Measurements from ENCODE around the gene ZNF219. TPM values are rescaled to one million over a fixed set of nuclear protein-coding genes. Genes with fewer than 3 reads are reported as not detected.
"Not testable (repeated sequence)": the region's sequence is repeated elsewhere in the genome, so short reads cannot be mapped to it uniquely, and the experiment has no call there.

Gene ZNF219
- total and polyA plus RNA-seq, 12 donors: 14.3 to 169 (median 104) TPM

- Histone ChIP-seq H3K4me1 (replicated peaks in 1 of 2) (peaks cover 35 to 62% of the 10 kb centered on the region in 2 donors), H3K36me3 (replicated peaks in 1 of 2) (no peaks in the 10 kb centered on the region), H3K4me3 (no peak within 1 kb of the TSS), H3K9me3 (replicated peaks in 1 of 3) (no peaks in the 10 kb centered on the region), H3K27me3 (no peaks in the 10 kb centered on the region), H3K27ac (peak within 1 kb of the TSS; percentile 9 to 76 (median 65))
- TF ChIP-seq CTCF (IDR thresholded peaks at IDR 0.05) (no peak), POLR2A (IDR thresholded peaks at IDR 0.05) (no peak)
- intact Hi-C loops (cut with DNase I): no loop called here
- DNase-seq: peak; percentile 85 to 93 (median 92)
- 58 to 70% (median 63%) methylated on average over 11 of the region's 11 CpGs for WGBS, 4 donors
These were observed 56.6 kb downstream of the ZNF219 start, which contains the start of gene RNASE7 for GRCh38 chr14:21041676-21042433. Gene RNASE7, plus strand, starts transcription at chr14:21042362. Its CDS starts 631 bp downstream, at chr14:21042993.

GRCh38 chr14:21040941-21041340, 57.5 kb downstream of the ZNF219 start:
- 84 to 91% (median 88%) methylated on average over 3 of the region's 3 CpGs for WGBS, 4 donors
- Histone ChIP-seq H3K27ac (peak overlapping the region; percentile 1 to 76 (median 54)), H3K4me1 (replicated peaks in 1 of 2) (peaks cover 35 to 62% of the 10 kb centered on the region in 2 donors)
- H3K36me3 ChIP-seq (replicated peaks in 1 of 2); intact Hi-C loops (cut with DNase I); H3K27me3 ChIP-seq; H3K4me3 ChIP-seq; DNase-seq; H3K9me3 ChIP-seq (replicated peaks in 1 of 3): not testable (repeated sequence)

GRCh38 chr14:21040370-21040925, 58.0 kb downstream of the ZNF219 start:
- H3K4me1 ChIP-seq (replicated peaks in 1 of 2): peaks cover 35 to 62% of the 10 kb centered on the region in 2 donors

More at GRCh38 chr14:21040370-21040925, 58.0 kb downstream of the ZNF219 start:
- no peaks in the 10 kb centered on the region for H3K9me3 ChIP-seq (replicated peaks in 1 of 3)
- 73 to 80% (median 78%) methylated on average over 8 of the region's 8 CpGs for WGBS, 4 donors
- intact Hi-C loops (cut with DNase I): no loop called here
- H3K36me3 ChIP-seq (replicated peaks in 1 of 2): no peaks in the 10 kb centered on the region
- DNase-seq: no peak
- TF ChIP-seq CTCF (IDR thresholded peaks at IDR 0.05) (peak in 2 of 6 experiments; percentile 9 to 13), POLR2A (IDR thresholded peaks at IDR 0.05) (no peak)
- H3K27me3 ChIP-seq: no peaks in the 10 kb centered on the region
- no peak overlapping the region for H3K4me3 ChIP-seq
- H3K27ac ChIP-seq: peak overlapping the region in 2 of 5 donors; percentile 75 to 81

Small RNA genes within 50 kb of the gene (small RNA-seq; reads per million reads assigned to genes)
- gene RNU6-252P: 0 reads per million in 2 donors

Other genes starting within 250 kb of the ZNF219 start
- under 1 TPM in 2 of 9 donors, not detected in 7; 0.54 to 0.81 TPM for gene RNASE3, start 207.3 kb downstream of the ZNF219 start, total RNA-seq
- 1 to 10 TPM in 1 of 3 donors, under 1 TPM in 2; 0.31 to 1.2 (median 0.64) TPM for gene RNASE3, start 207.3 kb downstream of the ZNF219 start, polyA plus RNA-seq
- 10 to 100 TPM in 3 of 9 donors, 1 to 10 TPM in 4, under 1 TPM in 1, not detected in 1; 0.33 to 16.8 (median 5.5) TPM for gene RNASE2, start 143.2 kb downstream of the ZNF219 start, total RNA-seq
- 10 to 100 TPM in 2 of 3 donors, 1 to 10 TPM in 1; 4.0 to 16.4 (median 12.9) TPM for gene RNASE2, start 143.2 kb downstream of the ZNF219 start, polyA plus RNA-seq
- 100 to 1,000 TPM in 4 of 9 donors, 10 to 100 TPM in 5; 66.2 to 231 (median 93.6) TPM for gene METTL17, start 108.7 kb downstream of the ZNF219 start, total RNA-seq
- gene METTL17, start 108.7 kb downstream of the ZNF219 start, polyA plus RNA-seq: 100 to 1,000 TPM in 2 of 3 donors, 10 to 100 TPM in 1; 86.9 to 202 (median 176) TPM
- gene SLC39A2, start 99.4 kb downstream of the ZNF219 start, total RNA-seq: under 1 TPM in 1 of 9 donors, not detected in 8; 0.29 TPM
- under 1 TPM in 1 of 3 donors, not detected in 2; 0.24 TPM for gene SLC39A2, start 99.4 kb downstream of the ZNF219 start, polyA plus RNA-seq
- gene NDRG2, start 73.6 kb downstream of the ZNF219 start, total RNA-seq: 1,000 to 10,000 TPM in 1 of 9 donors, 100 to 1,000 TPM in 8; 116 to 1,323 (median 677) TPM
- gene NDRG2, start 73.6 kb downstream of the ZNF219 start, polyA plus RNA-seq: 100 to 1,000 TPM; 399 to 639 (median 619) TPM
- gene TPPP2, start 68.4 kb downstream of the ZNF219 start, total RNA-seq: 1 to 10 TPM in 2 of 9 donors, under 1 TPM in 2, not detected in 5; 0.22 to 1.1 (median 0.66) TPM
- gene TPPP2, start 68.4 kb downstream of the ZNF219 start, polyA plus RNA-seq: under 1 TPM in 2 of 3 donors, not detected in 1; 0.44 to 0.80 TPM
- gene RNASE13, start 63.8 kb downstream of the ZNF219 start, total RNA-seq: under 1 TPM in 1 of 9 donors, not detected in 8; 0.27 TPM
- under 1 TPM in 1 of 3 donors, not detected in 2; 0.03 TPM for gene RNASE13, start 63.8 kb downstream of the ZNF219 start, polyA plus RNA-seq
- under 1 TPM in 1 of 9 donors, not detected in 8; 0.34 TPM for gene RNASE7, start 56.3 kb downstream of the ZNF219 start, total RNA-seq
- under 1 TPM in 1 of 3 donors, not detected in 2; 0.20 TPM for gene RNASE7, start 56.3 kb downstream of the ZNF219 start, polyA plus RNA-seq
- gene RNASE8, start 40.8 kb downstream of the ZNF219 start, total RNA-seq: not detected
- not detected for gene RNASE8, start 40.8 kb downstream of the ZNF219 start, polyA plus RNA-seq
- 100 to 1,000 TPM in 8 of 9 donors, 10 to 100 TPM in 1; 48.7 to 258 (median 130) TPM for gene ARHGEF40, start 28.4 kb downstream of the ZNF219 start, total RNA-seq
- gene ARHGEF40, start 28.4 kb downstream of the ZNF219 start, polyA plus RNA-seq: 100 to 1,000 TPM; 126 to 148 (median 137) TPM
- gene TMEM253, start 2.4 kb upstream of the ZNF219 start, total RNA-seq: 1 to 10 TPM in 6 of 9 donors, under 1 TPM in 2, not detected in 1; 0.55 to 3.9 (median 1.2) TPM
- 1 to 10 TPM; 2.6 to 8.8 (median 8.0) TPM for gene TMEM253, start 2.4 kb upstream of the ZNF219 start, polyA plus RNA-seq
- not detected for gene OR5AU1, start 57.4 kb upstream of the ZNF219 start, total RNA-seq
- gene OR5AU1, start 57.4 kb upstream of the ZNF219 start, polyA plus RNA-seq: not detected
- gene HNRNPC, start 170.8 kb upstream of the ZNF219 start, total RNA-seq: 100 to 1,000 TPM; 399 to 616 (median 506) TPM
- gene HNRNPC, start 170.8 kb upstream of the ZNF219 start, polyA plus RNA-seq: 100 to 1,000 TPM; 832 to 905 (median 866) TPM
- 1 to 10 TPM in 4 of 9 donors, under 1 TPM in 3, not detected in 2; 0.11 to 1.6 (median 1.1) TPM for gene RPGRIP1, start 181.4 kb upstream of the ZNF219 start, total RNA-seq
- gene RPGRIP1, start 181.4 kb upstream of the ZNF219 start, polyA plus RNA-seq: under 1 TPM in 2 of 3 donors, not detected in 1; 0.10 to 0.24 TPM